ENCODE results near the gene AMOT. TPM values are rescaled to one million over a fixed set of nuclear protein-coding genes. Genes with fewer than 3 reads are reported as not detected.

AMOT gene
- total and polyA plus RNA-seq, 4 donors = 1.1 to 2.6 (median 1.9) TPM

GRCh38 chrX:112759512-112759911 is 81.1 kb downstream of the AMOT start:
- H3K36me3 ChIP-seq (ENCODE audit: control insufficient read depth in 4 of 4, insufficient read depth in 3 of 4, low read depth in 1 of 4, low read length in 3 of 4) = no peaks in the 10 kb centered on the region
- H3K4me1 ChIP-seq (ENCODE audit: control insufficient read depth in 4 of 4, insufficient read depth in 4 of 4, low read length in 3 of 4) = no peaks in the 10 kb centered on the region
- H3K9ac ChIP-seq (ENCODE audit: low read depth in 1 of 2, low read length in 2 of 2) = no peak overlapping the region
- no peaks in the 10 kb centered on the region for H3K9me3 ChIP-seq (ENCODE audit: control insufficient read depth in 4 of 4, low read length in 3 of 4)
- WGBS = 73% methylated on average over 3 of the region's 3 CpGs
- no peak overlapping the region for H3K4me3 ChIP-seq (ENCODE audit: low read depth in 1 of 3, low read length in 3 of 3)
- no peaks in the 10 kb centered on the region for H3K27me3 ChIP-seq (ENCODE audit: control insufficient read depth in 4 of 4, insufficient read depth in 4 of 4, low read length in 3 of 4)
- TF ChIP-seq FOXA1 (IDR thresholded peaks at IDR 0.05) (no peak), JUND (IDR thresholded peaks at IDR 0.05) (no peak), CTCF (IDR thresholded peaks at IDR 0.05; ENCODE audit: low read depth, low read length, missing input control) (no peak), EGR1 (IDR thresholded peaks at IDR 0.05; ENCODE audit: low read depth in 2 of 2) (no peak), MAX (IDR thresholded peaks at IDR 0.05) (no peak), HNF4A (conservative IDR thresholded peaks at IDR 0.05) (no peak), YY1 (IDR thresholded peaks at IDR 0.05) (no peak), ATF3 (IDR thresholded peaks at IDR 0.05) (no peak), RAD21 (IDR thresholded peaks at IDR 0.05) (no peak), GABPA (IDR thresholded peaks at IDR 0.05 in 1 of 2, conservative IDR thresholded peaks at IDR 0.05 in 1 of 2) (no peak), NR2F2 (IDR thresholded peaks at IDR 0.05) (no peak), TAF1 (conservative IDR thresholded peaks at IDR 0.05) (no peak), REST (IDR thresholded peaks at IDR 0.05) (no peak), SP1 (IDR thresholded peaks at IDR 0.05) (no peak), RXRA (IDR thresholded peaks at IDR 0.05) (no peak), FOXA2 (IDR thresholded peaks at IDR 0.05) (no peak)
- TF ChIP-seq, protein P1, sequence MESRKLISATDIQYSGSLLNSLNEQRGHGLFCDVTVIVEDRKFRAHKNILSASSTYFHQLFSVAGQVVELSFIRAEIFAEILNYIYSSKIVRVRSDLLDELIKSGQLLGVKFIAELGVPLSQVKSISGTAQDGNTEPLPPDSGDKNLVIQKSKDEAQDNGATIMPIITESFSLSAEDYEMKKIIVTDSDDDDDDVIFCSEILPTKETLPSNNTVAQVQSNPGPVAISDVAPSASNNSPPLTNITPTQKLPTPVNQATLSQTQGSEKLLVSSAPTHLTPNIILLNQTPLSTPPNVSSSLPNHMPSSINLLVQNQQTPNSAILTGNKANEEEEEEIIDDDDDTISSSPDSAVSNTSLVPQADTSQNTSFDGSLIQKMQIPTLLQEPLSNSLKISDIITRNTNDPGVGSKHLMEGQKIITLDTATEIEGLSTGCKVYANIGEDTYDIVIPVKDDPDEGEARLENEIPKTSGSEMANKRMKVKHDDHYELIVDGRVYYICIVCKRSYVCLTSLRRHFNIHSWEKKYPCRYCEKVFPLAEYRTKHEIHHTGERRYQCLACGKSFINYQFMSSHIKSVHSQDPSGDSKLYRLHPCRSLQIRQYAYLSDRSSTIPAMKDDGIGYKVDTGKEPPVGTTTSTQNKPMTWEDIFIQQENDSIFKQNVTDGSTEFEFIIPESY (IDR thresholded peaks at IDR 0.05) = no peak
- H3K27ac ChIP-seq (ENCODE audit: low read depth in 1 of 2, low read length in 2 of 2) = no peak overlapping the region
- DNase-seq (ENCODE audit: low spot score) = no peak

DNA sequence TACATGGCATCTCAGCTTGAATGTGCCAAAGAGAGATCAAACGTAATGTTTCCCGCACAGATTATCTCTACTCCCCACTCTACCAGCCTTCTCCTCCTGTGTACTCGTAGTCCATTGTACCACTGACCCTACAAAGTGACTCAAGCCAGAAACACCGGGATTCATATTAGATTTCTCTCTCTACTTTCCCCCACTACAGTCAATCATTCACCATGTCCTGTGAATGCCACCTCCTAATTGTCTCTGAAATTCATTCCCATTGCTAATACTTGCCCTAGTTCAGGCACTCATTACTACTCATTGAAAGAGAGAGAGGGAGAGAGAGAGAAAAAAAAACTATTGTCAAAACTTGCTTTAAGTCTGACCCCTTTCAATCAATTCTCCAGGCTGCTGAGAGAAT is 82.7 kb downstream of the AMOT start:
- H3K4me3 ChIP-seq (ENCODE audit: low read depth in 1 of 3, low read length in 3 of 3) = no peak overlapping the region
- H3K9me3 ChIP-seq (ENCODE audit: control insufficient read depth in 4 of 4, low read length in 3 of 4) = no peaks in the 10 kb centered on the region
- H3K4me1 ChIP-seq (ENCODE audit: control insufficient read depth in 4 of 4, insufficient read depth in 4 of 4, low read length in 3 of 4) = no peaks in the 10 kb centered on the region
- H3K27ac ChIP-seq (ENCODE audit: low read depth in 1 of 2, low read length in 2 of 2) = no peak overlapping the region
- no peak for DNase-seq (ENCODE audit: low spot score)
- TF ChIP-seq MAX (IDR thresholded peaks at IDR 0.05) (no peak), FOXA1 (IDR thresholded peaks at IDR 0.05) (no peak), RAD21 (IDR thresholded peaks at IDR 0.05) (no peak), RXRA (IDR thresholded peaks at IDR 0.05) (no peak), GABPA (IDR thresholded peaks at IDR 0.05 in 1 of 2, conservative IDR thresholded peaks at IDR 0.05 in 1 of 2) (no peak), ATF3 (IDR thresholded peaks at IDR 0.05) (no peak), HNF4A (conservative IDR thresholded peaks at IDR 0.05) (no peak), HNF4G (IDR thresholded peaks at IDR 0.05) (no peak), CTCF (IDR thresholded peaks at IDR 0.05; ENCODE audit: low read depth, low read length, missing input control) (no peak), EGR1 (IDR thresholded peaks at IDR 0.05; ENCODE audit: low read depth in 2 of 2) (no peak), FOXA2 (IDR thresholded peaks at IDR 0.05) (no peak)
- H3K36me3 ChIP-seq (ENCODE audit: control insufficient read depth in 4 of 4, insufficient read depth in 3 of 4, low read depth in 1 of 4, low read length in 3 of 4) = no peaks in the 10 kb centered on the region
- no peak overlapping the region for H3K9ac ChIP-seq (ENCODE audit: low read depth in 1 of 2, low read length in 2 of 2)
- 84% methylated on average over 4 of the region's 4 CpGs for WGBS
- H3K27me3 ChIP-seq (ENCODE audit: control insufficient read depth in 4 of 4, insufficient read depth in 4 of 4, low read length in 3 of 4) = no peaks in the 10 kb centered on the region

All from liver (tissue), 9 donors.